Stomach smooth muscle (tissue), 2 donors: ENCODE results near the gene GRK6.
"Not testable (repeated sequence)": the region's sequence is repeated elsewhere in the genome, so short reads cannot be mapped to it uniquely, and the experiment has no call there.

Source experiments
- H3K27ac ChIP-seq: one replicate; pipeline ENCODE4 v1.7.0; 2013; ENCODE audit warnings: mild to moderate bottlenecking, low read length, inconsistent platforms
- H3K27me3 ChIP-seq, 2 donors: one replicate each; pipeline ENCODE4 v1.7.0; 2013; ENCODE audit warnings: low read length in 2 of 2; ENCODE audit not compliant: insufficient read depth in 2 of 2, control insufficient read depth in 1 of 2
- H3K36me3 ChIP-seq, 2 donors: one replicate each; pipeline ENCODE4 v1.7.0; 2013; ENCODE audit warnings: low read length in 2 of 2; ENCODE audit not compliant: control insufficient read depth in 2 of 2, insufficient read depth in 2 of 2
- H3K4me1 ChIP-seq: one replicate; pipeline ENCODE4 v1.7.0; 2013; ENCODE audit warnings: low read length; ENCODE audit not compliant: control insufficient read depth, insufficient read depth
- H3K4me3 ChIP-seq, 2 donors: one replicate each; pipeline ENCODE4 v1.7.0; 2013; ENCODE audit warnings: low read length in 2 of 2
- H3K9ac ChIP-seq, 2 donors: one replicate each; pipeline ENCODE4 v1.7.0; 2013; ENCODE audit warnings: low read length in 2 of 2, mild to moderate bottlenecking in 1 of 2
- H3K9me3 ChIP-seq, 2 donors: one replicate each; pipeline ENCODE4 v1.7.0; 2013; ENCODE audit warnings: low read length in 2 of 2; ENCODE audit not compliant: control insufficient read depth in 2 of 2
- donor health status: healthy.
- donor health status: Pancreatic carcinoma.

The GRK6 gene

DNA sequence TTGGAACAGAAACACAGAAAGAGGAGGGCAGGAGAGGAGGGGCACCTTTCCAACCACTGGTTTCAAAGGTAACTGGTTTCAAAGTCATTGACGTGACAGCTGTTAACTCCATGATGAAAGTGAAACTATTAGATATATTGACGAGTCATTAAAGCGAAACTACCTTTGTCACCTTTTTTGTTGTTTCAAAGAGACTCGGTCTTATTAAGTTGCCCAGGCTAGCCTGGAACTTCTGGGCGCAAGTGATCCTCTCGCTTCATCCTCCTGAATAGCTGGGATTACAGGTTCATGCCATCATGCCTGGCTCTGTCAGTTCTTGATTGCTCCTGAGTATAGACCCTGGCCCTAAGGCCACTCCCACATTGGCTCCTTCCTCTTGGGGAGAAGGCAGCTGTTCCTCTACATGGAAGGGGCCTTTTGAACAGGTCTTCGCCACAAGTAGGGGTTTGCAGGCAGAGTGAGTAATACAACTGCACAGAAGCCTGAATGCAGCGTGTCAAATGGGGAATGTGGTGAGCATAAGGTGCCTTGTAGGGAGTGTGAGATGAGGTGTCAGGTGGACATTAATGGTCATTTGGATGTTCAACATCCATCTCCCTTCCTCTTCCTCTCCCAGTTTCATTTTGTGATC, 13.8 kb upstream of the GRK6 start:
- peaks cover 2% of the 10 kb centered on the region for H3K4me1 ChIP-seq
- H3K9ac ChIP-seq: no peak overlapping the region
- H3K36me3 ChIP-seq: no peaks in the 10 kb centered on the region
- no peak overlapping the region for H3K27ac ChIP-seq
- peaks cover 0 to 4% of the 10 kb centered on the region in 2 donors for H3K27me3 ChIP-seq
- H3K9me3 ChIP-seq: no peaks in the 10 kb centered on the region
- H3K4me3 ChIP-seq: no peak overlapping the region

DNA sequence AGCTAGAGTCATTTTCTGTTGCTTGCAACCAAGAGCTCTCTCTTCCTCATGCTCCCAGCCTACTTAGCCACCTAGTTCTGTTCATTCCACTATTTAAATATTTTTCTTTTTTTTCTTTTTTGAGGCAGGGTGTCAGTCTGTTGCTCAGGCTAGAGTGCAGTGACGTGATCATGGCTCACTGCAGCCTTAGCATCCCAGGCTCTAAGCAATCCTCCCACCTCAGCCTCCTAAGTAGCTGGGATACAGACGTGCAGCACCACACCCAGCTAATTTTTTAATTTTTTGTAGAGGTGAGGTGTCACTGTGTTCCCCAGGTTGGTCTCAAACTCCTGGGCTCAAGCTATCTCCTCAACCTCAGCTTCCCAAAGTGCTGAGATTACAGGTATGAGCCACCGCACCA, 12.0 kb upstream of the GRK6 start:
- Histone ChIP-seq H3K9ac (no peak overlapping the region), H3K36me3 (no peaks in the 10 kb centered on the region), H3K27me3 (no peaks in the 10 kb centered on the region), H3K4me1 (peaks cover 2% of the 10 kb centered on the region), H3K27ac (no peak overlapping the region), H3K4me3 (no peak overlapping the region), H3K9me3 (no peaks in the 10 kb centered on the region)

DNA sequence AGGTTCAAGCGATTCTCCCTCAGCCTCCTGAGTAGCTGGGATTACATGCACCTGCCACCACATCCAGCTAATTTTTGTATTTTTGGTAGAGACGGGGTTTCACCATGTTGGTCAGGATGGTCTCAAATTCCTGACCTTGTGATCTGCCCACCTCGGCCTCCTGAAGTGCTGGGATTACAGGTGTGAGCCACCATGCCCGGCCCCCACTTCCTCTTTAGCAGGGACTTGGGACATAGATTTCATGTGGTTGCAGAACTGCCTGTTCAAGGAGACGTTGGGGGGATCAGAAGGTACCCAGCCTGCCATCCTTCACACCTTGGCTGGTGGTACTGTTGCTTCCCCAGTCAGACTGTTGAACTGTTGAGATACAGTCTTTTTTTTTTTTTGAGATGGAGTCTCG, 9.4 kb upstream of the GRK6 start:
- not testable (repeated sequence) for H3K4me3 ChIP-seq, H3K27me3 ChIP-seq, H3K9ac ChIP-seq, H3K9me3 ChIP-seq, H3K27ac ChIP-seq, H3K36me3 ChIP-seq, H3K4me1 ChIP-seq

DNA sequence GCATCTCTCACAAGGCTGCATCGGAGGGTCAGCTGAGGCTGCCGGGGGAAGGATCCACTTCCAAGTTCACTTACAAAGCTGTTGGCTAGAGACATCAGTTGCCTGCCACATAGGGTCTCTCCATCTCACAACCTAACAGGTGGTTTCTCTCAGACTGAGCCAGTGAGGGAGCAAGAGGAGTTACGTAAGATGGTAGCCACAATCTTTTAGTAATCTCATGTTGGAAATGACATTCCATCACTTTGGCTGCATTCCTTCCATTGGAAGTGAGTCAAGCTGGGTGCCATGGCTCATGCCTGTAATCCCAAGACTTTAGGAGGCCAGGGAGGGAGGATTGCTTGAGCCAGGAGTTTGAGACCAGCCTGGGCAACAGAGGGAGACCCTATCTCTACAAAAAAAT, 7.4 kb upstream of the GRK6 start:
- Histone ChIP-seq H3K4me3 (no peak overlapping the region), H3K9ac (no peak overlapping the region), H3K36me3 (no peaks in the 10 kb centered on the region), H3K27me3 (no peaks in the 10 kb centered on the region), H3K4me1 (peaks cover 2% of the 10 kb centered on the region), H3K27ac (no peak overlapping the region), H3K9me3 (no peaks in the 10 kb centered on the region)

DNA sequence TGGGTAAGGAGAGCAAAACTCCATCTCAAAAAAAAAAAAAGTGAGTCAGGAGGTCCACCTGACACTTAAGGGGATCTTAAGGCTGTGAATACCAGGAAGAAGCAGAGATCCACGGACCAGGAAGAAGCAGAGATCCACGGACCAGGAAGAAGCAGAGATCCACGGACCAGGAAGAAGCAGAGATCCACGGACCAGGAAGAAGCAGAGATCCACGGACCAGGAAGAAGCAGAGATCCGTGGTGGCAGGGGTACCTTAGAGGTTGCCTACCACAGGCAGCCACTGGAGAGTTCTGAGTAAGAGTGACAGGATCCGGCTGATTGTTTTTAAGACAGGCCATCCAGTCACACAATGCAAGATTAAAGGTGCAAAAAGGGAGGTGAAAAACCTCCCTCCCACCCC, 6.0 kb upstream of the GRK6 start:
- H3K4me1 ChIP-seq, H3K27me3 ChIP-seq, H3K9ac ChIP-seq, H3K9me3 ChIP-seq, H3K4me3 ChIP-seq, H3K36me3 ChIP-seq, H3K27ac ChIP-seq: not testable (repeated sequence)

DNA sequence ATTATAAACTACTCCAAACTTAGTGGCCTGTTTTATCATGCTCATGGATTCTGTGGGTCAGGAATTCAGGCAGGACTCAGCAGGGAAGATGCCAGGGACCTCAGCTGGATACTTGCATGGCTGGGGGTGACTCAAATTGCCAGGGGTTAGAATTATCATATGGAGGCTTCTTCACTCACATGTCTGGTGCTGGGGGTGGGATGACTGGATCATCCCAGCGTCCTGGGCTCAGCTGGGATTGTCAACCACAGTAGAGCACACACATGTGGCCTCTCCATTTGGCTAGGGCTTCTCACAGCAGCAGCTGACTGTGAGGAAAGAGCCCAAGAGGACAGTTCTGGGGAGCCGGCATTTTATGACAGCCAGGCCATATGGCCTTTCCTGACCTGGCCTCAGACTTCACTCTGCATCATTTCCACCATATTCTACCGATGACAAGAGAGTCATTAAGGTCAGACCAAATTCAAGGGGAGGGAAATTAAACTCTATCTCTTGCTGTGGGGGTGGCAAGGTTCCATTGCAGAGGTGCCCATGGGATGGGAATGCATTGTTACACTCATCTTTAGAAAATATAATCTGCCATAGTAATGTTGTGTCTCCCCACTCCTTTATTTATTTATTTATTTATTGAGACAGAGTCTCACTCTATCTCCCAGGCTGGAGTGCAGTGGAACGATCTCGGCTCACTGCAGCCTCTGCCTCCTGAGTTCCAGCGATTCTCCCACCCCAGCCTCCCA, 5.2 kb upstream of the GRK6 start:
- Histone ChIP-seq H3K27ac (no peak overlapping the region), H3K36me3 (no peaks in the 10 kb centered on the region), H3K27me3 (no peaks in the 10 kb centered on the region), H3K4me1 (peaks cover 12% of the 10 kb centered on the region), H3K9me3 (no peaks in the 10 kb centered on the region), H3K4me3 (no peak overlapping the region), H3K9ac (no peak overlapping the region)

DNA sequence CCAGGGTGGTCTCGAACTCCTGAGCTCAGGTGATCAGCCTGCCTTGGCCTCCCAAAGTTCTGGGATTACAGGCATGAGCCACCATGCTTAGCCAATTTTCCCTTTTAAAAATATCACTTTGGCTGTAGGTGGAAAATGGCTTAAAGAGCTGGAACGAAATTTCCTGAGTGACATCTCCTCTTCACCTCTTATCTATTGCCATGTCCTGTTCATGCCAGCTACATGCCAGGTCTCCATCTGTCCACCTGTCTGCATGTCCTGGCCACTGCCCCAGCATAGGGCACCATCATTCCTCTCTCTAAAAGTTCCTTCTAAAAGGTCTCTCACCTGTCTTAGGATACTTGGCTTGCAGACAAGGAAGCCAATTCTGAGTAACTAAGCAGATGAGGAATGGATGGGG, 2.8 kb upstream of the GRK6 start:
- H3K9ac ChIP-seq: no peak overlapping the region
- peaks cover 27% of the 10 kb centered on the region for H3K4me1 ChIP-seq
- no peak overlapping the region for H3K4me3 ChIP-seq
- no peaks in the 10 kb centered on the region for H3K27me3 ChIP-seq
- no peak overlapping the region for H3K27ac ChIP-seq
- no peaks in the 10 kb centered on the region for H3K36me3 ChIP-seq
- no peaks in the 10 kb centered on the region for H3K9me3 ChIP-seq

DNA sequence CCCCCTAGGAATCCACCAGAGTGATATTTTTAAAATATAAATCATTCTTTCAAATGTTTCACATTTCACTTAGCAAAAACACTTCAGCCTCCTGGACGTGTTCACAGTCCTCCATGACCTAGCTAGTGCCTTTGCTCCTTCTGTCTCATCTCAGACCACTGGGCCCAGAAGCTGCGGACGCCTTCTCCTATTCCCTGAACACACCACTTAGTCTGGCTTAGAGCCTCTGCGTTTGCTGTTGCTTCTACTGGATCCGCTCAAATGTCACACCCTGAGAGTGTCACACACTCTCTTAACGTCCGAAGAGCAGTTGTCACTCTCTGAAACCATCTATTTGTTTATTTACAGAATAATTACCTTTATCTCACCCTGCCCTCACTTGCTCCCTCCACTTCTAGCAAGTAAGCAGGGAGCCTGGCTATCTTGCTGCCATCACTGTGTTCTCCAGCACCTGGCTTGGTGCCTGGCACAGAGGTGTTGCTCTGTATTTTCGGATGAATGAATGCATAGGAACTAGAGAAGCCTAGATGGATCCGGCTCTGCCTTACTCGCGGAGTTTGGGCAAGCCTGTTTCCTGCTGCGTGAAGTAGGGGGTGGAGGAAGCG, 1.2 kb upstream of the GRK6 start:
- peaks cover 30% of the 10 kb centered on the region for H3K4me1 ChIP-seq
- peak overlapping the region; percentile 92 for H3K27ac ChIP-seq
- H3K9me3 ChIP-seq: no peaks in the 10 kb centered on the region
- no peaks in the 10 kb centered on the region for H3K36me3 ChIP-seq
- H3K4me3 ChIP-seq: peak overlapping the region; percentile 73 to 78
- peak overlapping the region; percentile 67 to 83 for H3K9ac ChIP-seq
- no peaks in the 10 kb centered on the region for H3K27me3 ChIP-seq

DNA sequence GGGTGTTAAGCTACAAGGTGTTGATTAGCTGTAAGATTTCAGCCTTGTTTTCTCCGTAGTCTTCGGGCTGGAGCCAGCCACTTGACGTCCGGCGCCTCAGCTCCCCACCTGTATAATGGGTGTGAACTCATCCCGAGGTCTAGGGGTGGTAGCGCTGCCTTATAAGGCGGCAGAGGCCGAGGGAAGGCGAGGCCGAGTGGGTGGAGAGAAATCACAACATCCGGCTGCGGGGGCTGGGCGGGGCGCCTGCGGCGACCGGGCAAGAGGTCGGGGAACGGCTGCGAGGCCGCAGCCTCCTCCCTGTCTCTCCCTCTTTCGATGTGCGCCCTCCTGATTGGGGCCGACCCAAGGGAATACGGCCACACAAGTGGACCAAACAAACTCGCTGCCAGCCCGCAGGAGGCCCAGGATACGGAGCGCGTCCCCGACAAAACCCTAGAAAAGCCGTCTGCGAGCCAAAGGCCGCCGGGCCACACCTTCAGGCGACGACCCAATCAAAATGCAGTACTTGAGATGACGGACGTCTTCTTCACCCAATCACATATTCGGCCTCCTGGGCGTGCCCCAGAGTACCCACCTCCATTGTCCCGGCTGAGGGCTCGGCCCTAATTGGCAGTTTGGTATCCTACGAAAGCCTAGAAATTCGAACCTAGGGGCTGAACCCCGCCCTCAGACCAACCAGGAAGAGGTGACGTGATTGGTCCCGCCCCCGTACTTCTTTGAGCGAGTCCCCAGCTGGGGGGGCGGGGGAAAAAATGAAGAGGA, 493 bp upstream of the GRK6 start:
- Histone ChIP-seq H3K27ac (peak overlapping the region; percentile 92), H3K9ac (peak overlapping the region; percentile 67 to 83), H3K36me3 (no peaks in the 10 kb centered on the region), H3K9me3 (no peaks in the 10 kb centered on the region), H3K4me3 (peak overlapping the region; percentile 73 to 78), H3K4me1 (peaks cover 35% of the 10 kb centered on the region), H3K27me3 (no peaks in the 10 kb centered on the region)

DNA sequence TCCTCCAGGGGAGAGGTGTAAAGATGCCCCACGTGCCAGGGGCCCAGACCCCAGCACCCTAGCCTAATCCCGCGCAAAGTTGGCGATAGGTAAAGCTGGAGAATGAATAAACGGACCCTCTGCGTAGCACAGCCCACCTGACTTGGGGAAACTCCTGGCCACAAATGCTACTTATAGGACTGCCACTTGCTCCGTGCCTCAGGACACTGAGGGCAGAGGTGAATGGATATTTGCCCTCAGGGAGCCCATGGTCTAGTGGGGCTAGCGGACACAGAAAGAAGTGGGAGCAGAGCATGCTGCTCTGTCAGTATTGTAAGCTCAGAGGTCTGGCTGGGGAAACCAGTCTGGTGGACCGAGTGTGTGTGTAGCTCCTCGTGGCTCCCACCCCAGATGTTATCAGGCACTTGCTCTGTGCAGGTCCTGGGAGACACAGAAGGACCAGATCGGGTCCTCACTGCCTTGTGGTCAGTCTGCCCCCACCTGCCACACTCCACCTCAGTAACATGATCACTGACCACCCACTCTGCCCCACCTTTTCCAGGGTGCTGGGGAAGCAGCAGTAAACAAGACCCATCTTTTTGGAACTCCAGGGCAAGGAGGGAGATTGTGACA, 841 bp downstream of the GRK6 start:
- Histone ChIP-seq H3K9me3 (no peaks in the 10 kb centered on the region), H3K4me3 (peak overlapping the region; percentile 60 to 82), H3K9ac (peak overlapping the region; percentile 83 to 91), H3K27me3 (no peaks in the 10 kb centered on the region), H3K27ac (peak overlapping the region; percentile 37), H3K36me3 (peaks cover 0 to 7% of the 10 kb centered on the region in 2 donors), H3K4me1 (peaks cover 44% of the 10 kb centered on the region)
